Glutamatergic neuron (in vitro differentiated cells): ENCODE data around the gene C16orf95. TPM values are rescaled to one million over a fixed set of nuclear protein-coding genes. Genes with fewer than 3 reads are reported as not detected.

Experiments used
- DNase-seq: peaks from one replicate; pipeline ENCODE4 v3.0.0; 2022
- H3K27ac Mint-ChIP-seq: one replicate; pipeline ENCODE4 v1.8.0; 2020; ENCODE audit warnings: mild to moderate bottlenecking, mixed read lengths, inconsistent platforms; ENCODE audit not compliant: unreplicated experiment
- H3K27me3 Mint-ChIP-seq: one replicate; pipeline ENCODE4 v1.8.0; 2020; ENCODE audit warnings: mild to moderate bottlenecking, moderate library complexity, mixed read lengths, inconsistent platforms; ENCODE audit not compliant: unreplicated experiment
- H3K36me3 Mint-ChIP-seq: one replicate; pipeline ENCODE4 v1.8.0; 2020; ENCODE audit warnings: mild to moderate bottlenecking, mixed read lengths, inconsistent platforms; ENCODE audit not compliant: unreplicated experiment
- H3K4me1 Mint-ChIP-seq: one replicate; pipeline ENCODE4 v1.8.0; 2020; ENCODE audit warnings: mild to moderate bottlenecking, low read depth, mixed read lengths, inconsistent platforms; ENCODE audit not compliant: unreplicated experiment
- H3K4me3 Mint-ChIP-seq: one replicate; pipeline ENCODE4 v1.8.0; 2020; ENCODE audit warnings: mild to moderate bottlenecking, mixed read lengths, inconsistent platforms; ENCODE audit not compliant: unreplicated experiment
- H3K9me3 Mint-ChIP-seq: one replicate; pipeline ENCODE4 v1.8.0; 2020; ENCODE audit warnings: mild to moderate bottlenecking, moderate library complexity, mixed read lengths, inconsistent platforms; ENCODE audit not compliant: unreplicated experiment
- total RNA-seq: library from RNA; stranded (reverse); fragmentation: NEBNext Ultra II Directional; extraction: Animal tissue kit (Norgen Biotek cat#: 25700); gene quantifications from one replicate; pipeline ENCODE4 v1.2.1, GENCODE V29; 2021; ENCODE audit not compliant: unreplicated experiment
- TF ChIP-seq, protein P1 (sequence below): fragments of 200-600 bp; sonication (generic); IDR thresholded peaks from one replicate; pipeline ENCODE4 v1.5.0; 2021; ENCODE audit not compliant: partially characterized antibody, unreplicated experiment

C16orf95 gene
- total RNA-seq, 1 donor from 2014 or later: 9.2 TPM

DNA sequence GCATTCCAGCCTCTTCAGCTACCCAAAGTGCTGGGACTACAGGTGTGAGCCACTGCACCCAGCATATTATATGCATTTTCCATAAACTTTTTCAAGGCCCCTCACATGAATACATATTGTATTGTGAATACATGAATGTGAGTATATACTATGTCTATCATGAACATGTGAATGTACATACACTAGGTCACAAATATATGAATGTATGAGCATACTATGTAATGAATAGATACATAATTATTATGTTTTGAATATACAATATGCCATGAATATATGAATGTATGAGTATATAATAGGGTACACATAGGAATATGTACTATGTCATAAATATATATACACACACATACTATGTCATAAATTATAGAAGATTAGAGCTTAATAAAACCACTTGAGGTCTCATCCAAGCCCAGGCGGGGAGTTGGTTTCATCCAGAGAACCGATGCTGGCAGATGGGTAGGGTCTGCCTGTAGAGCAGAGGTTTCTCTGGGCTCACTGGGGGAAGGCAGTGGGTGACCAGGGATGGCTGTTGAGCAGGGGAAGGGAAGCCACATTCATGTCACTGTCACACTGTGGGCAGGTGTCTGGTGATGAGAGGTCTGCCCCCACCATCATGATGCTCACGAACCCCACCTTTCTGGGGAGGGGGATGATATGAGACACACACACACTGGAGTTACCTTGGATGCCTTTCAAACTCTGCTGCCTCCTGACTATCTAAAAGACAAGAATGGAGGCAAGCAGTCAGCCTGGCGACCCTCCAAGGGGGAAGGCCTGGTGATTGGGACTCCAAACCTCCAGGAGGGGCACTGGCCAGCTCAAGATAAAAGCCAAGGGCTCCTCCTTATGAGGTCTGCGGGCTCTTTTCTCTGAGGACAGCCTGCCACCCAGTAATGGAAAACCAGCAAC, 7.3 kb downstream of the C16orf95 start:
- H3K4me3 Mint-ChIP-seq: no peak overlapping the region
- no peaks in the 10 kb centered on the region for H3K4me1 Mint-ChIP-seq
- H3K27ac Mint-ChIP-seq: no peak overlapping the region
- TF ChIP-seq, protein P1, sequence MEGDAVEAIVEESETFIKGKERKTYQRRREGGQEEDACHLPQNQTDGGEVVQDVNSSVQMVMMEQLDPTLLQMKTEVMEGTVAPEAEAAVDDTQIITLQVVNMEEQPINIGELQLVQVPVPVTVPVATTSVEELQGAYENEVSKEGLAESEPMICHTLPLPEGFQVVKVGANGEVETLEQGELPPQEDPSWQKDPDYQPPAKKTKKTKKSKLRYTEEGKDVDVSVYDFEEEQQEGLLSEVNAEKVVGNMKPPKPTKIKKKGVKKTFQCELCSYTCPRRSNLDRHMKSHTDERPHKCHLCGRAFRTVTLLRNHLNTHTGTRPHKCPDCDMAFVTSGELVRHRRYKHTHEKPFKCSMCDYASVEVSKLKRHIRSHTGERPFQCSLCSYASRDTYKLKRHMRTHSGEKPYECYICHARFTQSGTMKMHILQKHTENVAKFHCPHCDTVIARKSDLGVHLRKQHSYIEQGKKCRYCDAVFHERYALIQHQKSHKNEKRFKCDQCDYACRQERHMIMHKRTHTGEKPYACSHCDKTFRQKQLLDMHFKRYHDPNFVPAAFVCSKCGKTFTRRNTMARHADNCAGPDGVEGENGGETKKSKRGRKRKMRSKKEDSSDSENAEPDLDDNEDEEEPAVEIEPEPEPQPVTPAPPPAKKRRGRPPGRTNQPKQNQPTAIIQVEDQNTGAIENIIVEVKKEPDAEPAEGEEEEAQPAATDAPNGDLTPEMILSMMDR: no peak
- DNase-seq: no peak
- H3K27me3 Mint-ChIP-seq: peaks cover 3% of the 10 kb centered on the region
- peaks cover 4% of the 10 kb centered on the region for H3K36me3 Mint-ChIP-seq
- no peaks in the 10 kb centered on the region for H3K9me3 Mint-ChIP-seq

GRCh38 chr16:87308826-87309225, 8.4 kb downstream of the C16orf95 start:
- Mint-ChIP-seq H3K36me3 (peaks cover 4% of the 10 kb centered on the region), H3K27ac (no peak overlapping the region), H3K9me3 (peaks cover 3% of the 10 kb centered on the region), H3K4me1 (no peaks in the 10 kb centered on the region), H3K4me3 (no peak overlapping the region), H3K27me3 (peaks cover 4% of the 10 kb centered on the region)
- TF ChIP-seq, protein P1: no peak
- DNase-seq: no peak

DNA sequence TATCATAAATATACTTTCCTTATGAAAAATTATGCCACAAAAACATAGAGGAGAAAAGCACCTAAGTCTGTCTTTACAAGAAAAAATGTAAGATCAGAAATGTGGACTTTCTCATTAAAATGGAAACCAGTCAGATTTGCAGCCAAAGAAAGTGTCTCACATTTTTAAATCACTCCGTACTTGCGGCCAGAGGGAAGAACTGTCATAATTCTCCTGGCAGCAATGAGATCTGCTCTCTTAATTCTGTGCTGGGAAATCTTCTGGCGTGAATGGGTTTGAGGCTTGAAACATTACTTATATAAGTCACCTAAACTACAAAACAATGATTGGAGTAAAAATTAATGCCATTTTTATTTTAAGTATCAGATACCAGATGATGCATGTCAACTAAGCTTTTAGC, 10.7 kb downstream of the C16orf95 start:
- Mint-ChIP-seq H3K9me3 (peaks cover 3% of the 10 kb centered on the region), H3K36me3 (peaks cover 4% of the 10 kb centered on the region), H3K27ac (no peak overlapping the region)

GRCh38 chr16:87305505-87306391, 11.4 kb downstream of the C16orf95 start:
- Mint-ChIP-seq H3K4me1 (peaks cover 2% of the 10 kb centered on the region), H3K4me3 (no peak overlapping the region), H3K9me3 (peaks cover 3% of the 10 kb centered on the region), H3K27ac (no peak overlapping the region), H3K27me3 (peaks cover 4% of the 10 kb centered on the region), H3K36me3 (peaks cover 4% of the 10 kb centered on the region)
- TF ChIP-seq, protein P1: no peak
- no peak for DNase-seq

More for the DNA sequence above, 10.7 kb downstream of the C16orf95 start:
- peaks cover 4% of the 10 kb centered on the region for H3K27me3 Mint-ChIP-seq
- DNase-seq: no peak
- TF ChIP-seq, protein P1: no peak
- H3K4me1 Mint-ChIP-seq: peaks cover 2% of the 10 kb centered on the region
- no peak overlapping the region for H3K4me3 Mint-ChIP-seq

DNA sequence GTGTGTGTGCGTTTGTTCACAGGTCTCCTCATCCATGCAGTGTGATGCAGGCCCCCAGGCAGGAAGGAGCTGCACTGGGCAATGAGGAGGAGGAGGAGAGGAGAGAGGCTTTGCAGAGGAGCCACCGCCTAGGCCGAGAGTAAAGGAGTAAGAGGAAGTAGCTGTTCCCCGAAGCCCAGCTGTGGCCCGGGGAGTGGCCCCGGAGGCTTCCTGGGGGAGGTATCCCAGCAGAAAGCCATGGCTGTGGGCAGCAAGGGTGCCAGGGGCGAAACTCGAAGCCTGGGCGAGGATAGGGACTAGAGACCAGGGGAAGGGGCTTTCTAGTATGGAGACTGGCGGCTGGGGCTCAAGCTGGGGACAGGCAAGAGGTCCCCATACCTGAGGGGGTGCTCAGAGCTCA, 12.2 kb downstream of the C16orf95 start:
- no peak overlapping the region for H3K4me3 Mint-ChIP-seq
- H3K27me3 Mint-ChIP-seq: peaks cover 4% of the 10 kb centered on the region
- H3K4me1 Mint-ChIP-seq: peaks cover 2% of the 10 kb centered on the region
- H3K9me3 Mint-ChIP-seq: peaks cover 3% of the 10 kb centered on the region
- TF ChIP-seq, protein P1: no peak
- DNase-seq: no peak
- H3K36me3 Mint-ChIP-seq: peaks cover 4% of the 10 kb centered on the region
- no peak overlapping the region for H3K27ac Mint-ChIP-seq
